Measurements from ENCODE around the gene GLRX5.

GLRX5 gene

GRCh38 chr14:95519699-95520098 lies 15.2 kb upstream of the GLRX5 start:
- DNase-seq, result peak; percentile 62

GRCh38 chr14:95520346-95520745 lies 14.5 kb upstream of the GLRX5 start:
- no peak for DNase-seq

GRCh38 chr14:95521001-95521400 lies 13.8 kb upstream of the GLRX5 start:
- no peak for DNase-seq

- no peak for DNase-seq
These were observed 12.7 kb upstream of the GLRX5 start for GRCh38 chr14:95522116-95522515.

GRCh38 chr14:95522556-95522955 lies 12.3 kb upstream of the GLRX5 start:
- DNase-seq, result no peak

- DNase-seq, result no peak
These were observed 11.6 kb upstream of the GLRX5 start for GRCh38 chr14:95523051-95523814.

- DNase-seq, result no peak
These were observed 10.9 kb upstream of the GLRX5 start for GRCh38 chr14:95523815-95524448.

- DNase-seq, result no peak
These were observed 9.9 kb upstream of the GLRX5 start for GRCh38 chr14:95524706-95525512.

- no peak for DNase-seq
These were observed 8.9 kb upstream of the GLRX5 start for GRCh38 chr14:95525999-95526398.

GRCh38 chr14:95526483-95527386 lies 8.1 kb upstream of the GLRX5 start:
- no peak for DNase-seq

- no peak for DNase-seq
These were observed 7.4 kb upstream of the GLRX5 start for GRCh38 chr14:95527387-95528002.

- no peak for DNase-seq
These were observed 5.6 kb upstream of the GLRX5 start for GRCh38 chr14:95529216-95529615.

GRCh38 chr14:95530473-95531276 lies 4.2 kb upstream of the GLRX5 start:
- DNase-seq, result no peak

GRCh38 chr14:95531473-95531872 lies 3.4 kb upstream of the GLRX5 start:
- no peak for DNase-seq

GRCh38 chr14:95531969-95532368 lies 2.9 kb upstream of the GLRX5 start:
- DNase-seq, result no peak

- no peak for DNase-seq
These were observed 1.4 kb upstream of the GLRX5 start for GRCh38 chr14:95533391-95533821.

- no peak for DNase-seq
These were observed 1.0 kb upstream of the GLRX5 start for GRCh38 chr14:95533822-95534221.

GRCh38 chr14:95535226-95536021 lies 574 bp downstream of the GLRX5 start:
- DNase-seq, result no peak

- no peak for DNase-seq
These were observed 1.3 kb downstream of the GLRX5 start for GRCh38 chr14:95536036-95536593.

GRCh38 chr14:95536671-95537070 lies 1.8 kb downstream of the GLRX5 start:
- DNase-seq, result no peak

Measured in right hindlimb (tissue), 1 donor.